ENCODE measurements around the gene SELENOS.

Gene SELENOS

DNA sequence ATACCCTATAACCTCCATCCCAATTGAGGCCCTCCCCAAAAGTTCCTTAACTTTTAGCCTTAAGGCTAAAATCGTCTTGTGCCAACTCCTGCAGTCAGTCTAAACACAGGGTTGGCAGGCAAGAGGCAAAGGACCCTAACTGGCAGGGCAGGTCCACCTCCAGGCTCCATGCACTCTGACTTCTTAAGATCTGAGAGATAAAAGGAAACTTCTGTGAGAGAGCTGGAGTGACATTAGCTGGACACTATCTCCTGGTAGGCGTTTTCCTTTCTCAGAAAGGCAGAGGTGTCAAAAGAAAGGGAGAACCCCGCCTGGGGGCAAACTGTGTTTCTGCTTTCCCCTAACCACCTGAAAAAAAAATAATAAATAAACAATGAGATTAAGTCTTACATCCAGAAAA is 29.0 kb downstream of the SELENOS start:
- no peak overlapping the region for H3K27ac ChIP-seq (ENCODE audit: low read length)
- no peak overlapping the region for H2AFZ ChIP-seq (ENCODE audit: low read length)
- no peak for DNase-seq
- TF ChIP-seq EZH2phosphoT487 (IDR thresholded peaks at IDR 0.05; ENCODE audit: low read length) (no peak), EZH2 (optimal IDR thresholded peaks at IDR 0.05; ENCODE audit: low read depth, low read length) (no peak)
- TF ChIP-seq, protein P1, sequence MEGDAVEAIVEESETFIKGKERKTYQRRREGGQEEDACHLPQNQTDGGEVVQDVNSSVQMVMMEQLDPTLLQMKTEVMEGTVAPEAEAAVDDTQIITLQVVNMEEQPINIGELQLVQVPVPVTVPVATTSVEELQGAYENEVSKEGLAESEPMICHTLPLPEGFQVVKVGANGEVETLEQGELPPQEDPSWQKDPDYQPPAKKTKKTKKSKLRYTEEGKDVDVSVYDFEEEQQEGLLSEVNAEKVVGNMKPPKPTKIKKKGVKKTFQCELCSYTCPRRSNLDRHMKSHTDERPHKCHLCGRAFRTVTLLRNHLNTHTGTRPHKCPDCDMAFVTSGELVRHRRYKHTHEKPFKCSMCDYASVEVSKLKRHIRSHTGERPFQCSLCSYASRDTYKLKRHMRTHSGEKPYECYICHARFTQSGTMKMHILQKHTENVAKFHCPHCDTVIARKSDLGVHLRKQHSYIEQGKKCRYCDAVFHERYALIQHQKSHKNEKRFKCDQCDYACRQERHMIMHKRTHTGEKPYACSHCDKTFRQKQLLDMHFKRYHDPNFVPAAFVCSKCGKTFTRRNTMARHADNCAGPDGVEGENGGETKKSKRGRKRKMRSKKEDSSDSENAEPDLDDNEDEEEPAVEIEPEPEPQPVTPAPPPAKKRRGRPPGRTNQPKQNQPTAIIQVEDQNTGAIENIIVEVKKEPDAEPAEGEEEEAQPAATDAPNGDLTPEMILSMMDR (IDR thresholded peaks at IDR 0.05; ENCODE audit: low read length) = no peak
- H3K36me3 ChIP-seq (replicated peaks; ENCODE audit: insufficient read depth, low read length) = peaks cover 11% of the 10 kb centered on the region
- H3F3A ChIP-seq (ENCODE audit: insufficient read depth, low read length) = peaks cover 29% of the 10 kb centered on the region
- peaks cover 46% of the 10 kb centered on the region for H3K4me1 ChIP-seq (ENCODE audit: low read length)
- no peaks in the 10 kb centered on the region for H3K27me3 ChIP-seq (replicated peaks; ENCODE audit: insufficient read depth, low read length)
- H3K9me3 ChIP-seq (replicated peaks; ENCODE audit: insufficient read depth, low read length) = no peaks in the 10 kb centered on the region
- H3K9me2 ChIP-seq (replicated peaks; ENCODE audit: insufficient read depth, low read length) = no peaks in the 10 kb centered on the region
- no peak overlapping the region for H3K9ac ChIP-seq (ENCODE audit: low read length)
- H3K4me3 ChIP-seq (ENCODE audit: low read length) = no peak overlapping the region
- H3K79me2 ChIP-seq (ENCODE audit: low read length) = peaks cover 89% of the 10 kb centered on the region
- 0 out of 2 replicates have a peak overlapping the region, but pooled peaks have one; percentile 4 for H3K4me2 ChIP-seq (ENCODE audit: low read depth, low read length)
- H4K20me1 ChIP-seq (ENCODE audit: insufficient read depth, low read length) = no peaks in the 10 kb centered on the region

- Histone ChIP-seq H4K20me1 (ENCODE audit: insufficient read depth, low read length) (no peaks in the 10 kb centered on the region), H3K27me3 (replicated peaks; ENCODE audit: insufficient read depth, low read length) (no peaks in the 10 kb centered on the region), H3F3A (ENCODE audit: insufficient read depth, low read length) (peaks cover 32% of the 10 kb centered on the region), H3K9me2 (replicated peaks; ENCODE audit: insufficient read depth, low read length) (no peaks in the 10 kb centered on the region), H3K4me1 (ENCODE audit: low read length) (peaks cover 55% of the 10 kb centered on the region), H3K27ac (ENCODE audit: low read length) (no peak overlapping the region), H3K4me3 (ENCODE audit: low read length) (no peak overlapping the region), H3K9ac (ENCODE audit: low read length) (no peak overlapping the region), H2AFZ (ENCODE audit: low read length) (no peak overlapping the region), H3K4me2 (ENCODE audit: low read depth, low read length) (0 out of 2 replicates have a peak overlapping the region, but pooled peaks have one; percentile 5), H3K79me2 (ENCODE audit: low read length) (peaks cover 90% of the 10 kb centered on the region), H3K36me3 (replicated peaks; ENCODE audit: insufficient read depth, low read length) (peaks cover 13% of the 10 kb centered on the region), H3K9me3 (replicated peaks; ENCODE audit: insufficient read depth, low read length) (no peaks in the 10 kb centered on the region)
- no peak for DNase-seq
- TF ChIP-seq, protein P1 (IDR thresholded peaks at IDR 0.05; ENCODE audit: low read length) = no peak
- TF ChIP-seq EZH2phosphoT487 (IDR thresholded peaks at IDR 0.05; ENCODE audit: low read length) (no peak), EZH2 (optimal IDR thresholded peaks at IDR 0.05; ENCODE audit: low read depth, low read length) (no peak)
These were observed 30.2 kb downstream of the SELENOS start for GRCh38 chr15:101246824-101247745.

- DNase-seq = no peak
- H3K9me3 ChIP-seq (replicated peaks; ENCODE audit: insufficient read depth, low read length) = no peaks in the 10 kb centered on the region
- H3K27ac ChIP-seq (ENCODE audit: low read length) = no peak overlapping the region
- 0 out of 2 replicates have a peak overlapping the region, but pooled peaks have one; percentile 5 for H3K4me2 ChIP-seq (ENCODE audit: low read depth, low read length)
- H3K79me2 ChIP-seq (ENCODE audit: low read length) = peaks cover 97% of the 10 kb centered on the region
- H3K4me1 ChIP-seq (ENCODE audit: low read length) = peaks cover 59% of the 10 kb centered on the region
- H3K9me2 ChIP-seq (replicated peaks; ENCODE audit: insufficient read depth, low read length) = no peaks in the 10 kb centered on the region
- H3K27me3 ChIP-seq (replicated peaks; ENCODE audit: insufficient read depth, low read length) = no peaks in the 10 kb centered on the region
- no peak overlapping the region for H2AFZ ChIP-seq (ENCODE audit: low read length)
- TF ChIP-seq, protein P1 (IDR thresholded peaks at IDR 0.05; ENCODE audit: low read length) = no peak
- TF ChIP-seq EZH2 (optimal IDR thresholded peaks at IDR 0.05; ENCODE audit: low read depth, low read length) = no peak
- TF ChIP-seq EZH2phosphoT487 (IDR thresholded peaks at IDR 0.05; ENCODE audit: low read length) = no peak
- H3K36me3 ChIP-seq (replicated peaks; ENCODE audit: insufficient read depth, low read length) = peaks cover 13% of the 10 kb centered on the region
- H3F3A ChIP-seq (ENCODE audit: insufficient read depth, low read length) = peaks cover 32% of the 10 kb centered on the region
- H3K9ac ChIP-seq (ENCODE audit: low read length) = no peak overlapping the region
- no peaks in the 10 kb centered on the region for H4K20me1 ChIP-seq (ENCODE audit: insufficient read depth, low read length)
- H3K4me3 ChIP-seq (ENCODE audit: low read length) = no peak overlapping the region
These were observed 30.9 kb downstream of the SELENOS start for GRCh38 chr15:101246391-101246790.
